ENCODE results near the gene BCL7C.
A peak's percentile ranks its signal among the peaks of the same experiment; 100 is the strongest.
"Not testable (repeated sequence)": the region's sequence is repeated elsewhere in the genome, so short reads cannot be mapped to it uniquely, and the experiment has no call there.

BCL7C gene

DNA sequence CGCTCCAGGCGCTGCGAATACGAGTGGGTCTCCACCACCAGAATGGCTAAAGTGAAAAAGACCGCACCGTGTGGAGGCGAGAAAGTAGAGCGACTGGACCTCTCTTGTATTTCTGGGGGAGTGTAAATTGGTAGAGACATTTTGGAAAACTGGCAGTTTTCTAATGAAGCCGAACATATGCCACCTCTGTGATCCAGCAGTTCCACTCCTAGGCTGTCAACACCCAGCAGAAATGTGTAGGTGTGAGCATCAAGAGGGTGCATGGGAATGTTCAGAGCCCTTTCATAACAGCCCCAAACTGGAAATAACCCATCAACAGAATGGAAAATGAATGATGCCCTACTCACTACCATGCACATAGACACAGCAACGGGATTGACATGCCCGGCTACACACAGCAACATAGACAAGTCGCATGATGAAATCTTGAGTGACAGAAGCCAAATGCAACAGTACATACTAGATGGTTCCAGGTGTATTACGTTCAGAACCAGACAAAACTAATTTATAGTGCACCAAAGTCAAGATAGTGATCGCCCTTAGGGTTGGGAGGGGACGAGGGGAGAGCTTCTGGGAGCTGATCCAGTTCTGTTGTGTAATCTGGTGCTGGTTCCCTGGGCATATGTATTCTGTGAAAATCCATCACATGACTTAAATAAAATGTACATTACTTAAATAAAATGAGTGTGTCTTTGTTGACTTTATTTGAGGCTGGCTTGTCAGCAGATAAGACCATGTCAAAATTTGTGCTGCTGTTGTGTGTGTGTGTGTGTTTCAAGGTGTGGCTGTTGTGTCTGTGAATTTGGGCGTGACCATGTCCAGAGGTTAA is 877 bp upstream of the BCL7C start:
- peak overlapping the region; percentile 30; the same call in 1 of the 2 replicates for H3K4me3 ChIP-seq
- DNase-seq (ENCODE audit: low read depth, low spot score), result no peak
- H3K9ac ChIP-seq (ENCODE audit: insufficient read length), result no peak overlapping the region

DNA sequence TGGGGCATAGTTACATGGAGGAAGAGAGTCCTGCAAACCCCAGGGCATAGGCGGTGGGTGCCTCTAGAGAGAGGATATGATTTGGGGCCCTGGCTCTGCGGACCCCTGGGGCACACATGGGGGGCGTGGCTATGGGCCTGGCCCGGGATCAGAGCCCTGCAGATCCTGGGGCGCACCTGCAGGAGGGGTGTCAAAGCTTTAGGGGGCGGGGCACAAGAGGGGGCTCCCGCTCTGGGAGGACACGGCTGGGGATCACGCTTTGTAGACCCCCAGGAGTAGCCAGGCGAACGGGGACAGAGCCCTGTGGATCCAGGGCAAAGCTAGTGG is 497 bp downstream of the BCL7C start:
- no peaks in the 10 kb centered on the region for H3K9me3 ChIP-seq (ENCODE audit: low read depth, low read length)
- H3K27ac ChIP-seq, result no peak overlapping the region
- DNase-seq (ENCODE audit: low read depth, low spot score), result no peak
- H3K36me3 ChIP-seq (ENCODE audit: insufficient read depth, low read length), result peaks cover 3% of the 10 kb centered on the region; the same call in 1 of the 2 replicates
- peak overlapping the region; percentile 79 for H3K9ac ChIP-seq (ENCODE audit: insufficient read length)
- TF ChIP-seq FOXP2 (optimal IDR thresholded peaks at IDR 0.05; ENCODE audit: control extremely low read depth, extremely low read length, insufficient read depth) (no peak), POLR2AphosphoS5 (IDR thresholded peaks at IDR 0.05; ENCODE audit: borderline replicate concordance, low read depth, low read length) (no peak), EZH2 (IDR thresholded peaks at IDR 0.05) (no peak)
- H3K4me3 ChIP-seq, result peak overlapping the region; percentile 84

More for the DNA sequence above, 877 bp upstream of the BCL7C start:
- H3K9me3 ChIP-seq (ENCODE audit: low read depth, low read length), result no peaks in the 10 kb centered on the region
- no peaks in the 10 kb centered on the region for H3K36me3 ChIP-seq (ENCODE audit: insufficient read depth, low read length)
- TF ChIP-seq EZH2 (IDR thresholded peaks at IDR 0.05), result no peak
- H3K27ac ChIP-seq, result peak overlapping the region; percentile 85

DNA sequence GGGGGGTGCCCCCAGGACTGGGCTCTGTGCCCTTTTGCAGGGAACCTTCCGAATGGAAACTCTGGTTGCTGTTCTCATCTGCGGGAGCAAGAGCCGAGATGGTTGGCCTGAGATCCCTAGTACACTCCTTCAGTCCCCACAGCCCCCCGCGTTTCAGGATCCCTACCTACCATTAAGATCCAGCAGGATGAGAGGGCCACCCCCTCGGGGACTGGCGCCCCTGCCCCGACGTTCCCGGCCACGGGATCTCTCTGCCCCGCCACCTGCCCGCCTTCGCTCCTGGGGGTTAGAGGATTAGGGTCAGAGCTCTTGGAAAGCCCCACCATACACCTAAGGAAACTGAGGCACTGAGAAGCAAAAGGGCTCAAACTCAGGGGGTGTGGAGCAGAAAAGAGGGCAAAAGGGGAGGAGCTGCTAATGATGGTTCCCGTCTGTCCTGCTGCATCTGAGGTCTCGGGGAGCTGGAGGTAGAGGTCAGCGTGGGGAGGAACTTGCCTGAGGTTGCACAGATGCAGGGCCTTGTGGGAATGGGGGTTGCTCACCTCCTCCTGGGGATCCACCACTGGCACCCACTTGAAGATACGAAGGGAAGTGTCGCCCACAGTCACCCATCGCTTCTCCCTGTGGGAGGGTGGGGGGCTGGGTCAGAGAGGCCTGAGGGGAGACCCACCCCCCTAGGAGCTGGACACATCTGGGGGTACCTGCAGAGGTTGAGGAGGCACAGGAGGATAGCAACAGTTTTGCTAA is 1.0 kb downstream of the BCL7C start:
- H3K9ac ChIP-seq (ENCODE audit: insufficient read length), result peak overlapping the region; percentile 79
- no peak for TF ChIP-seq EZH2 (IDR thresholded peaks at IDR 0.05)
- no peak for TF ChIP-seq POLR2AphosphoS5 (IDR thresholded peaks at IDR 0.05; ENCODE audit: borderline replicate concordance, low read depth, low read length)
- TF ChIP-seq FOXP2 (optimal IDR thresholded peaks at IDR 0.05; ENCODE audit: control extremely low read depth, extremely low read length, insufficient read depth), result no peak
- H3K27ac ChIP-seq, result no peak overlapping the region
- DNase-seq (ENCODE audit: low read depth, low spot score), result no peak
- no peaks in the 10 kb centered on the region for H3K9me3 ChIP-seq (ENCODE audit: low read depth, low read length)
- H3K4me3 ChIP-seq, result peak overlapping the region; percentile 84
- H3K36me3 ChIP-seq (ENCODE audit: insufficient read depth, low read length), result peaks cover 3% of the 10 kb centered on the region; the same call in 1 of the 2 replicates

DNA sequence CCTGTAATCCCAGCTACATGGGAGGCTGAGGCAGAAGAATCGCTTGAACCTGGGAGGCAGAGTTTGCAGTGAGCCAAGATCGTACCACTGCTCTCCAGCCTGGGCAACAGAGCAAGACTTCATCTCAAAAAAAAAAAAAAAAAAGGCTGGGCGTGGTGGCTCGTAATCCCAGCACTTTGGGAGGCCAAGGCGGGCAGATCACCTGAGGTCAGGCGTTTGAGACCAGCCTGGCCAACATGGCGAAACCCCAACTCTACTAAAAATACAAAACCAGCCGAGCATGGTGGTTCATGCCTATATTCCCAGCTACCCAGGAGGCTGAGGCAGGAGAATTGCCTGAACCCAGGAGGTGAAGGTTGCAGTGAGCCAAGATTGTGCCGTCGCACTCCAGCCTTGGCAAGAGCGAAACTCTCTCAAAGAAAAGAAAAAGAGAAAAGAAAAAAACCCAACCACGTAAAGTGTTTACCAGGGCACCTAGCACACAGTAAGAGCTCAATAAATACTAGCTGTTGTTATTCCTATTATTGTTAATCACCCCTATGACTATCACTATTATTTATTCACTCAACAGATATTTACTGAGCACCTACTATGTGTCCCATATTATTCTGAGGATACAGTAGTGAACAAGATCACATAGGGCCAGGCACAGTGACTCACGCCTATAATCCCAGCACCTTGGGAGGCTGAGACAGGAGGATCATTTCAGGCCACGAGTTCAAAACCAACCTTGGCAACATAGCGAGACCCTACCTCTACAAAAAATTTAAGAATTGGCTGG is 2.6 kb downstream of the BCL7C start:
- H3K9me3 ChIP-seq (ENCODE audit: low read depth, low read length); H3K27ac ChIP-seq; H3K9ac ChIP-seq (ENCODE audit: insufficient read length); DNase-seq (ENCODE audit: low read depth, low spot score); H3K4me3 ChIP-seq; H3K36me3 ChIP-seq (ENCODE audit: insufficient read depth, low read length): not testable (repeated sequence)

DNA sequence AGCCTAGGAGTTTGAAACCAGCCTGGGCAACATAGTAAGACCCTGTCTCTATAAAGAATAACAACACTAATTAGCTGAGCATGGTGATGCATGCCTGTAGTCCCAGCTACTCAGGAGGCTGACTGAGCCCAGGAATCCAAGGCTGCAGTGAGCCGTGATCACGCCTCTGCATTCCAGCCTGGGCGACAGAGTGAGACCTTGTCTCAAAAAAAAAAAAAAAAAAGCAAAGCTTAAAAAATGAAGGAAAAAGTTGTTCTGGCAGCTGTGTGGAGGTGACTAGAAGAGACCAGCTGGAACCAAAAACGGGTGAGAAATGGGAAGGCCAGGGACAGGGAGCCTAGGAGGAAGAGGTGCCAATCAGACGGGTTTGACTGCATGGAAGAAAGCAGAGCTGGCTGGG is 4.2 kb downstream of the BCL7C start:
- Histone ChIP-seq H3K36me3 (ENCODE audit: insufficient read depth, low read length) (peaks cover 3% of the 10 kb centered on the region; the same call in 1 of the 2 replicates), H3K9ac (ENCODE audit: insufficient read length) (no peak overlapping the region), H3K4me3 (no peak overlapping the region), H3K27ac (no peak overlapping the region), H3K9me3 (ENCODE audit: low read depth, low read length) (no peaks in the 10 kb centered on the region)
- DNase-seq (ENCODE audit: low read depth, low spot score), result no peak
- no peak for TF ChIP-seq EZH2 (IDR thresholded peaks at IDR 0.05)
- TF ChIP-seq FOXP2 (optimal IDR thresholded peaks at IDR 0.05; ENCODE audit: control extremely low read depth, extremely low read length, insufficient read depth), result no peak
- TF ChIP-seq POLR2AphosphoS5 (IDR thresholded peaks at IDR 0.05; ENCODE audit: borderline replicate concordance, low read depth, low read length), result no peak

DNA sequence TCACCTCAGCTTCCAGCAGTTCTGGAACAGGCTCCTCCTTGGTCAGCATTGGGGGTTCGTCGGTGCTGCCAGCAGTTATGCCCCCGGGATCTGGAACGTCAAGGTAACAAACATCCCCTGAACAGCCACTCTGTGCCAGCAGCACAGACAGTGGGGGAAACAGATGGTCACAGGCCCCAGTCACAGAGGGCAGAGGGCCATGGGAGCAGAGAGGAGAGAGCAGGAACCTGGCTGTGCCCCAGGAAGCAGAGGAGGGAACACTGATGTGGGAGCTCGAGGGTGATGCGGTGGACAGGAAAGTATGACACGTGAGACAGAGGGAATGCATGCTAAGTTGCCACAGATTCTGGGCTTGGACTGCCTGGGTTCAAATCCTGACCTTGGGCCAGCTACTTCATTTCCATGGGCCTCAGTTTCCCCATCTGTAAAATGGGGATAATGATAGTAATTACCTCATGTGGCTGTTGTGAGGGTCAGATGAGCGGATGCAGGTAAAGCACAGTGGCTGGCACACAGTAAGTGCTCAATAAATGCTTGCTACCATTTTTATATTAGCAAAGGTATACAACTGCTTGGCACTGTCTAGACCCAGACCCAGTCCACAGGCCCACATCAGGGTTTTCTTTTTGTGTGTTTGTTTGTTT is 4.9 kb downstream of the BCL7C start:
- no peak for DNase-seq (ENCODE audit: low read depth, low spot score)
- H3K27ac ChIP-seq, result no peak overlapping the region
- peaks cover 3% of the 10 kb centered on the region; the same call in 1 of the 2 replicates for H3K36me3 ChIP-seq (ENCODE audit: insufficient read depth, low read length)
- TF ChIP-seq FOXP2 (optimal IDR thresholded peaks at IDR 0.05; ENCODE audit: control extremely low read depth, extremely low read length, insufficient read depth) (no peak), POLR2AphosphoS5 (IDR thresholded peaks at IDR 0.05; ENCODE audit: borderline replicate concordance, low read depth, low read length) (no peak), EZH2 (IDR thresholded peaks at IDR 0.05) (no peak)
- no peak overlapping the region for H3K9ac ChIP-seq (ENCODE audit: insufficient read length)
- H3K4me3 ChIP-seq, result no peak overlapping the region
- H3K9me3 ChIP-seq (ENCODE audit: low read depth, low read length), result no peaks in the 10 kb centered on the region

DNA sequence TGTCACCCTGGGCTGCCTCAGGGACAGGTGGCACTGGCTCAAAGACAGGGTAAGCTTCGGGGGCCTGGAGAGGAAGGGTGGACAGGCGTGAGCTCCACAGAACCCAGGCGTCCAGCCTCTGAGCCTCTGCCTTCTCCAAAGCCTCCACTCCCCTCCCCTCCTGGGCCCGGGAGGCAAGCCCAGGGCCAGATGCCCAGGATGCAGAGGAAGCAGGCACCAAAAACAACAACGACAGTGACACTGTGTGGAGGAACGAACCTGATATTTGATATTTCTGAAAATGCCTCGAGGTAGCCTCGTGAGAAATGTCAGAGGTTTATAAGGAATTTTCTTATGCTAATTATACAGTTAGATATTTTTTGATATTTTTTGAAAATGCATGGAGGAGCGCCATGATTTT is 6.0 kb downstream of the BCL7C start:
- no peak overlapping the region for H3K4me3 ChIP-seq
- DNase-seq (ENCODE audit: low read depth, low spot score), result no peak
- peaks cover 3% of the 10 kb centered on the region; the same call in 1 of the 2 replicates for H3K36me3 ChIP-seq (ENCODE audit: insufficient read depth, low read length)
- no peak overlapping the region for H3K27ac ChIP-seq
- no peaks in the 10 kb centered on the region for H3K9me3 ChIP-seq (ENCODE audit: low read depth, low read length)
- no peak overlapping the region for H3K9ac ChIP-seq (ENCODE audit: insufficient read length)
- TF ChIP-seq FOXP2 (optimal IDR thresholded peaks at IDR 0.05; ENCODE audit: control extremely low read depth, extremely low read length, insufficient read depth) (no peak), EZH2 (IDR thresholded peaks at IDR 0.05) (no peak), POLR2AphosphoS5 (IDR thresholded peaks at IDR 0.05; ENCODE audit: borderline replicate concordance, low read depth, low read length) (no peak)

DNA sequence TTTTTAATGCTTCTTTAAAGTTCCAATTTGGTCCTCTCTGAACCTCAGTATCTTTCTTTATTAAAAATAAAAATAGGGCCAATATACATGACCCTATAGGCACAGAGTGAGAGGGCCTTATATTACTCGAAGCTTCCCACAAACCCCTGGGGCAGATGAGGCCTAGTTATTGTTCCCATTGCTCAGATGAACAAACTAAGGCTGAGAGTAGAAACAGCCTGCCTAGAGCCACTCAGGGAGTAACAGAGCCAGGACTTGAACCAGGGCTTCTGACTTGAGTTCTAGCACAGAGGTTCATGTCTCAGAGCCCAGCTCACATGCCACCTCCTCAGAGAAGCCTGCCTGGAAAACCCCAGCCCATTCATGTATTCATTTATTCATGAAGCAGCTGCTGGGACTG is 7.7 kb downstream of the BCL7C start:
- Histone ChIP-seq H3K27ac (no peak overlapping the region), H3K9me3 (ENCODE audit: low read depth, low read length) (no peaks in the 10 kb centered on the region), H3K9ac (ENCODE audit: insufficient read length) (no peak overlapping the region), H3K36me3 (ENCODE audit: insufficient read depth, low read length) (peaks cover 3% of the 10 kb centered on the region; the same call in 1 of the 2 replicates), H3K4me3 (no peak overlapping the region)
- TF ChIP-seq POLR2AphosphoS5 (IDR thresholded peaks at IDR 0.05; ENCODE audit: borderline replicate concordance, low read depth, low read length) (no peak), EZH2 (IDR thresholded peaks at IDR 0.05) (no peak), FOXP2 (optimal IDR thresholded peaks at IDR 0.05; ENCODE audit: control extremely low read depth, extremely low read length, insufficient read depth) (no peak)
- DNase-seq (ENCODE audit: low read depth, low spot score), result no peak
